ENCODE measurements around the gene CUL2.
"Not testable (repeated sequence)": the region's sequence is repeated elsewhere in the genome, so short reads cannot be mapped to it uniquely, and the experiment has no call there.

Gene CUL2

DNA sequence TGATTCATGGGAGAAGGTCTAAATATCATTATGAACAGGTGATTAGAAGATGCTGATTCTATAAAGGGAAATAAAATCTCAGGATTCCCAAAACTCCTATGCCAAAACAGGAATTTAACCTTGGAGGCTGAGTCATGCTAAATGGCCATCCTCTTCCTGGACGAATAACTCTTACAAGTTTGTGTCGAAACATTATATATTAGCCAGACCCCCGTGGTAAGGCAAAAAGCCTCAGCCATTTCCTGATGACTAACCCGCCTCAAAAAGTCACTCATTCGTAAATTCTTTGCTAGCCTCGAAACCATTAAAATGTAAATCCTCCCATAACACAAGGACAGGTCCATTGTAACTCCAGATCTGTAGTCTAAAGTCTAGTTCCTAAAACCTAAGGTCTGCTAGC, 32.0 kb downstream of the CUL2 start:
- Histone ChIP-seq H3K27me3 (ENCODE audit: control insufficient read depth in 5 of 5, insufficient read depth in 4 of 5, low read length in 5 of 5) (no peaks in the 10 kb centered on the region), H3K4me3 (ENCODE audit: low read depth in 1 of 5, low read length in 5 of 5) (no peak overlapping the region), H3K4me1 (ENCODE audit: control insufficient read depth in 5 of 5, insufficient read depth in 5 of 5, low read length in 5 of 5) (peaks cover 0 to 8% (median 0%) of the 10 kb centered on the region in 5 donors), H3K9ac (ENCODE audit: low read length in 5 of 5) (no peak overlapping the region), H3K9me3 (ENCODE audit: control insufficient read depth in 5 of 5, low read length in 5 of 5) (no peaks in the 10 kb centered on the region), H3K36me3 (ENCODE audit: control insufficient read depth in 5 of 5, insufficient read depth in 5 of 5, low read length in 5 of 5) (peaks cover 27 to 67% (median 49%) of the 10 kb centered on the region in 5 donors), H3K27ac (ENCODE audit: low read depth, low read length) (no peak overlapping the region)

DNA sequence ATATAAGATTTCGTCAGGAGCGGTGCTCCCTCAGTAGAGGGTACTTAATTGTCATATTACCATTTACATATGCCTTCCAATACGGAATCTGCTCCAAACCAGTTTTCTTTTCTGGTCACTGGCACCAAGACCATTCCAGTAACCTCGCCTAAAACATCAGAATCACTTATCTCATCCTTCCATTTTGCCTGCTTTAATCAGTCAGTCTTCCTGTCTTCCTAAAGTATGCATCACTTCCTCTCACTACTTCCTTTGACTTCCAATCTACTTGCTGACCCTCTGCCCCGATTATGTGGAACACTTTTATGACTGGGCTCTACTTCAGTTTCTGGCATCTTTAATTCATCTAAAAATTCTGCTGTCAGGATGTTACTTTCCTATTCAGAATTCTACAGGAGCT, 33.5 kb downstream of the CUL2 start:
- no peak overlapping the region for H3K27ac ChIP-seq (ENCODE audit: low read depth, low read length)
- H3K4me3 ChIP-seq (ENCODE audit: low read depth in 1 of 5, low read length in 5 of 5): no peak overlapping the region
- no peaks in the 10 kb centered on the region for H3K27me3 ChIP-seq (ENCODE audit: control insufficient read depth in 5 of 5, insufficient read depth in 4 of 5, low read length in 5 of 5)
- peaks cover 29 to 66% (median 46%) of the 10 kb centered on the region in 5 donors for H3K36me3 ChIP-seq (ENCODE audit: control insufficient read depth in 5 of 5, insufficient read depth in 5 of 5, low read length in 5 of 5)
- H3K9ac ChIP-seq (ENCODE audit: low read length in 5 of 5): no peak overlapping the region
- no peaks in the 10 kb centered on the region for H3K9me3 ChIP-seq (ENCODE audit: control insufficient read depth in 5 of 5, low read length in 5 of 5)
- peaks cover 0 to 8% (median 0%) of the 10 kb centered on the region in 5 donors for H3K4me1 ChIP-seq (ENCODE audit: control insufficient read depth in 5 of 5, insufficient read depth in 5 of 5, low read length in 5 of 5)

DNA sequence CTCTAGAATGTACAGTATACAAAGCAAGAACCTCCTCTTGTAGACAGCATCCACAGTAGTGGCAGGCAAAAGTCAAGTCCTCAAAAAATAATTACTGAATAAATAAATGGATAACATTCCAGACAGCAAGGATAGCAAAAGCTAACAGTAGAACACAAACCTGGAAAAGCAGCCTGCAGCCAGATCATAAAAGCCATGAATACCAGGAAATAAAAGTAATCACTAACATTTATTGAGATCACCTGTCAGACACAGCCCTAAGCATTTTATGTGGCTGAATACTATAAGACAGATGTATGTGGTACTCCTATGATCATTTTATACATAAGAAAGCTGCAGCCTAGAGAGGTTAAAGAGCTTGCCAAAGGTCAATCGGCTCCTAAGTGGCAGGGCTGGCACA, 34.0 kb downstream of the CUL2 start:
- H3K4me1 ChIP-seq (ENCODE audit: control insufficient read depth in 5 of 5, insufficient read depth in 5 of 5, low read length in 5 of 5): peaks cover 0 to 8% (median 0%) of the 10 kb centered on the region in 5 donors
- H3K27ac ChIP-seq (ENCODE audit: low read depth, low read length): no peak overlapping the region
- H3K36me3 ChIP-seq (ENCODE audit: control insufficient read depth in 5 of 5, insufficient read depth in 5 of 5, low read length in 5 of 5): peaks cover 30 to 63% (median 44%) of the 10 kb centered on the region in 5 donors

DNA sequence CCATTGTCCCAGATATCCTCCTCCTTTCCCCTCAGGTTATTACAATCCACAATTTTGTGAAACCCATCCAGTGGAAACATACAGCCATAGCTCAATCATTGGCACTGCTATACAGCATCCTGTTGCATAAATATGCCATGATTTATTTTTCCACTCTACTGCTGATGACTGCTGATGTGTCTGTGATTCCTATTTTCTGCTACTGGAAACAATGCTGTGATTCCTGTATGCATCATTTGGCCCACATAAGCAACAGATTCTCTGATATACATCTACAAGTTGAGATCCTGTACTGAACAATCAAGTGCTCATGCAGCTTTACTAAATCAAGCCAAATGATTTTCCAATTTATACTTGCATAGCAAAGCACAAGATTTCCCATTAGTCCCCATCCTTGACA, 39.6 kb downstream of the CUL2 start:
- peaks cover 0 to 6% (median 0%) of the 10 kb centered on the region in 5 donors for H3K4me1 ChIP-seq (ENCODE audit: control insufficient read depth in 5 of 5, insufficient read depth in 5 of 5, low read length in 5 of 5)
- H3K9me3 ChIP-seq (ENCODE audit: control insufficient read depth in 5 of 5, low read length in 5 of 5): no peaks in the 10 kb centered on the region
- H3K27me3 ChIP-seq (ENCODE audit: control insufficient read depth in 5 of 5, insufficient read depth in 4 of 5, low read length in 5 of 5): no peaks in the 10 kb centered on the region
- no peak overlapping the region for H3K9ac ChIP-seq (ENCODE audit: low read length in 5 of 5)
- no peak overlapping the region for H3K4me3 ChIP-seq (ENCODE audit: low read depth in 1 of 5, low read length in 5 of 5)
- H3K27ac ChIP-seq (ENCODE audit: low read depth, low read length): no peak overlapping the region
- H3K36me3 ChIP-seq (ENCODE audit: control insufficient read depth in 5 of 5, insufficient read depth in 5 of 5, low read length in 5 of 5): peaks cover 10 to 44% (median 39%) of the 10 kb centered on the region in 5 donors

More for the DNA sequence above, 34.0 kb downstream of the CUL2 start:
- Histone ChIP-seq H3K4me3 (ENCODE audit: low read depth in 1 of 5, low read length in 5 of 5) (no peak overlapping the region), H3K9ac (ENCODE audit: low read length in 5 of 5) (no peak overlapping the region), H3K9me3 (ENCODE audit: control insufficient read depth in 5 of 5, low read length in 5 of 5) (no peaks in the 10 kb centered on the region), H3K27me3 (ENCODE audit: control insufficient read depth in 5 of 5, insufficient read depth in 4 of 5, low read length in 5 of 5) (no peaks in the 10 kb centered on the region)

DNA sequence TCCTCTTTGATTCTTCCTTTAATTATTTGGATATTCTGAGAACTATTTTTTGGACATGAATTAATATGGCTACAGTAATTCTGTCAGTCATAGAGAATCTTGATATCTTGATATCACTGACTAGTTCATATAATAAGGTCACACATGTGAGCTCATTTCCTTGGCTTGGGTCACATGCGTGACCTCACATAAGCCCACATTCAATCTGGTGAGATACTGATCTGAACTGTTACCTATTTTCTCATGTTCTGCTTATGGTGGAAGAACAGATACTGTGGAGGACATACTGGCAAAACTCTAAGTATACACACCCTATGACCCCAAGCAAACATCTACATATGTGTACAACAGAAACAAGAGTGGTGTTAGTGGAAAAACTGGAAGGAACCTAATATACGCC, 44.1 kb downstream of the CUL2 start:
- peaks cover 18 to 41% (median 34%) of the 10 kb centered on the region in 5 donors for H3K36me3 ChIP-seq (ENCODE audit: control insufficient read depth in 5 of 5, insufficient read depth in 5 of 5, low read length in 5 of 5)
- H3K4me3 ChIP-seq (ENCODE audit: low read depth in 1 of 5, low read length in 5 of 5): no peak overlapping the region
- H3K9ac ChIP-seq (ENCODE audit: low read length in 5 of 5): no peak overlapping the region
- no peak overlapping the region for H3K27ac ChIP-seq (ENCODE audit: low read depth, low read length)
- H3K4me1 ChIP-seq (ENCODE audit: control insufficient read depth in 5 of 5, insufficient read depth in 5 of 5, low read length in 5 of 5): peaks cover 0 to 6% (median 2%) of the 10 kb centered on the region in 5 donors
- no peaks in the 10 kb centered on the region for H3K9me3 ChIP-seq (ENCODE audit: control insufficient read depth in 5 of 5, low read length in 5 of 5)
- H3K27me3 ChIP-seq (ENCODE audit: control insufficient read depth in 5 of 5, insufficient read depth in 4 of 5, low read length in 5 of 5): no peaks in the 10 kb centered on the region

DNA sequence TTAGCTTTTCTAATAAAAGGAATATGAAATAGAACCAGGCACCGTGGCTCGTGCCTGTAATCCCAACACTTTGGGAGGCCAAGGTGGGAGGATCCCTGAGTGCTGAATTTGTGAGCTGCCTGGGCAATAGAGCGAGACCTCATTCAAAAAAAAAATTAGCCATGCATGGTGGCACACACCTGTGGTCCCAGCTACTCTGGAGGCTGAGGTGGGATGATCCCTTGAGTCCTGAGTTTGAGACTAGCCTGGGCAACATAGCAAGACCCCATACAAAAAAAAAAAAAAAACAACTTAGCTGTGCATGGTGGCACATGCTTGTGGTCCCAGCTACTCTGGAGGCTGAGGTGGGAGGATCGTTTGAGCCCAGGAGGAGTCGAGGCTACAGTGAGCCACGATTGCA, 44.9 kb downstream of the CUL2 start:
- not testable (repeated sequence) for H3K27me3 ChIP-seq (ENCODE audit: control insufficient read depth in 5 of 5, insufficient read depth in 4 of 5, low read length in 5 of 5)
- peaks cover 25 to 44% (median 39%) of the 10 kb centered on the region in 5 donors for H3K36me3 ChIP-seq (ENCODE audit: control insufficient read depth in 5 of 5, insufficient read depth in 5 of 5, low read length in 5 of 5)

DNA sequence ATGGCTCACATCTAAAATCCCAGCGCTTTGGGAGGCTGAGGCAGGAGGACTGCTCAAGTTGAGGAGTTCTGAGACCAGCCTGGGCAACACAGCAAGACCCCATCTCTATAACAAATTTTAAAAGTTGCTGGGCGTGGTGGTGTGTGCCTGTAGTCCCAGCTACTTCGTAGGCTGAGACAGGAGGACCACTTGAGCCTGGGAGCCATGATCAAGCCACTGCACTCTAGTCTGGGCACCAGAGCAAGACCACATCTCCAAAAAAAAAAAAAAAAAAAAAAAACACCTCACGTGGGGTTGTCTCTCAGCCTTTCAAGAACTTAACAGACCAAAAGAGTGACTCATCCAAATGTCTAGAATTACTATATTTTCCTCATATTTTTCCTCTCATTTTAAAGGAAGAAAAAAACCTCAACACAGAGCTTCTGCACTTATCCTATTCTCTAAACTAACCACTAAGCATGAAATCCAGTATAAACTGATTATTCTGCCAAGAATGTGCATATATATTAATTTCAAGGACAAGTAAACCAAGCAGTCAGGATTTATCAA, 46.3 kb downstream of the CUL2 start:
- Histone ChIP-seq H3K27ac (ENCODE audit: low read depth, low read length) (no peak overlapping the region), H3K36me3 (ENCODE audit: control insufficient read depth in 5 of 5, insufficient read depth in 5 of 5, low read length in 5 of 5) (peaks cover 18 to 38% (median 36%) of the 10 kb centered on the region in 5 donors), H3K27me3 (ENCODE audit: control insufficient read depth in 5 of 5, insufficient read depth in 4 of 5, low read length in 5 of 5) (no peaks in the 10 kb centered on the region), H3K4me1 (ENCODE audit: control insufficient read depth in 5 of 5, insufficient read depth in 5 of 5, low read length in 5 of 5) (peaks cover 0 to 6% (median 2%) of the 10 kb centered on the region in 5 donors), H3K4me3 (ENCODE audit: low read depth in 1 of 5, low read length in 5 of 5) (no peak overlapping the region), H3K9me3 (ENCODE audit: control insufficient read depth in 5 of 5, low read length in 5 of 5) (no peaks in the 10 kb centered on the region), H3K9ac (ENCODE audit: low read length in 5 of 5) (no peak overlapping the region)

More for the DNA sequence above, 44.9 kb downstream of the CUL2 start:
- H3K27ac ChIP-seq (ENCODE audit: low read depth, low read length); H3K9me3 ChIP-seq (ENCODE audit: control insufficient read depth in 5 of 5, low read length in 5 of 5); H3K9ac ChIP-seq (ENCODE audit: low read length in 5 of 5); H3K4me1 ChIP-seq (ENCODE audit: control insufficient read depth in 5 of 5, insufficient read depth in 5 of 5, low read length in 5 of 5); H3K4me3 ChIP-seq (ENCODE audit: low read depth in 1 of 5, low read length in 5 of 5): not testable (repeated sequence)

DNA sequence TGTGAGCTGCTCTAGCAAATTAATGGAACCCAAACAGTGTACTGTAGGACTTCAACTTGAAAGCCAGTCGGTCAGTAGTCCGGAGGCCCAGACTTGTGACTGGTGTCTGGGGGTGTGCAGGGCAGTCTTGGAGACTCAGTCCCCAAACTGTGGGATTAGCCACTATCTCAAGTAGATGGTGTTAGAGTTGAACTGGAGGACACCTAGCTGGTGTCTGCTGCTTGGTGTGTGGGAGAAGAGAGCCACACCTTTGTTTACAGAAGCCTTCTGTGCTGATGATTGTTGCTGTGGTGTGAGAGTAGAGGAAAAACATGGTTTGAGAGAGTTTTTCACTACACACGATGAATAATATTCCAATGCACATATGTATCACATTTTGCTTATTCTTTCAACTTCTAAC, 47.4 kb downstream of the CUL2 start:
- H3K27ac ChIP-seq (ENCODE audit: low read depth, low read length): no peak overlapping the region
- H3K9me3 ChIP-seq (ENCODE audit: control insufficient read depth in 5 of 5, low read length in 5 of 5): no peaks in the 10 kb centered on the region
- no peak overlapping the region for H3K4me3 ChIP-seq (ENCODE audit: low read depth in 1 of 5, low read length in 5 of 5)
- no peak overlapping the region for H3K9ac ChIP-seq (ENCODE audit: low read length in 5 of 5)
- H3K4me1 ChIP-seq (ENCODE audit: control insufficient read depth in 5 of 5, insufficient read depth in 5 of 5, low read length in 5 of 5): peaks cover 0 to 5% (median 2%) of the 10 kb centered on the region in 5 donors
- no peaks in the 10 kb centered on the region for H3K27me3 ChIP-seq (ENCODE audit: control insufficient read depth in 5 of 5, insufficient read depth in 4 of 5, low read length in 5 of 5)
- peaks cover 15 to 36% (median 31%) of the 10 kb centered on the region in 5 donors for H3K36me3 ChIP-seq (ENCODE audit: control insufficient read depth in 5 of 5, insufficient read depth in 5 of 5, low read length in 5 of 5)

DNA sequence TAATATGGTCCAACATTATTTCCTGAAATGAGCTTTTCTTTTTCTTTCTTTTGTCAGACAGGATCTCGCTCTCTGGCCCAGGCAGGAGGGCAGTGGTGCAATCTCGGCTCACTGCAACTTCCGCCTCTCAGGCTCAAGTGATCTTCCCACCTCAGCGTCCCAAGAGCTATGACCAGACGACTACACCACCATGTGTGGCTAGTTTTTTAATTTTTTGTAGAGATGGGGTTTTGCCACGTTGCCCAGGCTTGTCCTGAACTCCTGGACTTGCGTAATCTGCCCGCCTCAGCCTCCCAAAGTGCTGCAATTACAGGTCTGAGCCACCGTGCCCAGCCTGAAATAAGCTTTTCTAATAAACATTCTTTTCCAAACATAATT, 48.6 kb downstream of the CUL2 start:
- no peak overlapping the region for H3K9ac ChIP-seq (ENCODE audit: low read length in 5 of 5)
- H3K36me3 ChIP-seq (ENCODE audit: control insufficient read depth in 5 of 5, insufficient read depth in 5 of 5, low read length in 5 of 5): peaks cover 15 to 38% (median 34%) of the 10 kb centered on the region in 5 donors

DNA sequence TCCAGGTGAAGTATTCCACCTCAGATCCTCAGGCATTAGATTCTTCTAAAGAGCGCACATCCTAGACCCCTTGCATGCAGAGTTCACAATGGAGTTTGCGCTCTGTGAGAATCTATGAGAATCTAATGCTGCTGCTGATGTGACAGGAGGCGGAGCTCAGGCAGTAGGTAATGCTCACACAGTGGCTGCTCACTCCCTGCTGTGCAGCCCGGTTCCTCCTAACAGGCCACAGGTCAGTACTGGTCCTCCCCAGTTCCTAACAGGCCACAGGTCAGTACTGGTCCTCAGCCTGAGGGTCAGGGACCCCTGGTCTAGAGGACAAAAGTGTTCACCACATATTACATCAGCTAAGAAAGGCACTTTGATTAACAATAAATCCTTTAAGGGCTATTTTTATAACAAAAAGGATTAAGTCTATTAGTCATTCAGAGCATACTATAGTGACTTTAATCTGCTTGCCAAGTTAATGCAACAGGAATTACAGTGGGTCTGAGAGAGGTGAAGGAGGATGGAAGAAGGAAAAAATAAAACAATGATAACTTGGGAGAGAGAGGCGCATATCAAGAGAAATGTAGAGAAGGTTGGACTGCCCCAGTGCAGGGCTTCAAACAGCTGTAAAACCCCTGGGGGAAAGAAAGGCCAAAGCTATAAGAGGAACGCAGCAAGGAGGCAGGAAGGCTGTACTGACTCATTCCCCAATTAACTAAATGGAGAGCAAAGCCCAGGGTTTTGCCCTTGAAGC, 49.2 kb downstream of the CUL2 start:
- H3K27me3 ChIP-seq (ENCODE audit: control insufficient read depth in 5 of 5, insufficient read depth in 4 of 5, low read length in 5 of 5): no peaks in the 10 kb centered on the region
- H3K9me3 ChIP-seq (ENCODE audit: control insufficient read depth in 5 of 5, low read length in 5 of 5): no peaks in the 10 kb centered on the region
- no peak overlapping the region for H3K4me3 ChIP-seq (ENCODE audit: low read depth in 1 of 5, low read length in 5 of 5)
- H3K27ac ChIP-seq (ENCODE audit: low read depth, low read length): no peak overlapping the region
- H3K36me3 ChIP-seq (ENCODE audit: control insufficient read depth in 5 of 5, insufficient read depth in 5 of 5, low read length in 5 of 5): peaks cover 15 to 39% (median 32%) of the 10 kb centered on the region in 5 donors
- peaks cover 0 to 5% (median 0%) of the 10 kb centered on the region in 5 donors for H3K4me1 ChIP-seq (ENCODE audit: control insufficient read depth in 5 of 5, insufficient read depth in 5 of 5, low read length in 5 of 5)
- H3K9ac ChIP-seq (ENCODE audit: low read length in 5 of 5): no peak overlapping the region

More for the DNA sequence above, 48.6 kb downstream of the CUL2 start:
- Histone ChIP-seq H3K27me3 (ENCODE audit: control insufficient read depth in 5 of 5, insufficient read depth in 4 of 5, low read length in 5 of 5) (no peaks in the 10 kb centered on the region), H3K27ac (ENCODE audit: low read depth, low read length) (no peak overlapping the region), H3K4me3 (ENCODE audit: low read depth in 1 of 5, low read length in 5 of 5) (no peak overlapping the region), H3K4me1 (ENCODE audit: control insufficient read depth in 5 of 5, insufficient read depth in 5 of 5, low read length in 5 of 5) (peaks cover 0 to 5% (median 2%) of the 10 kb centered on the region in 5 donors), H3K9me3 (ENCODE audit: control insufficient read depth in 5 of 5, low read length in 5 of 5) (no peaks in the 10 kb centered on the region)

Data from subcutaneous abdominal adipose tissue (tissue), 5 donors.